Hypothalamus (tissue), 51 donors: ENCODE results near the gene NRARP.

ENCODE experiments used
- DNase-seq, 51 donors: peaks; one replicate each; lab custom pipeline; 2025; lab: John Stamatoyannopoulos, UW

NRARP gene

GRCh38 chr9:137301081-137301947 lies 757 bp downstream of the NRARP start:
- DNase-seq = no peak

- peak in 2 of 51 donors; percentile 45 to 50 for DNase-seq
These were observed 1.4 kb downstream of the NRARP start for GRCh38 chr9:137300567-137301080.

- peak in 14 of 51 donors; percentile 19 to 80 (median 48) for DNase-seq
These were observed 2.1 kb downstream of the NRARP start for GRCh38 chr9:137299938-137300337.

GRCh38 chr9:137299203-137299565 lies 2.9 kb downstream of the NRARP start:
- DNase-seq = no peak

GRCh38 chr9:137298401-137299202 lies 3.5 kb downstream of the NRARP start:
- DNase-seq = peak in 11 of 51 donors; percentile 26 to 58 (median 36)

GRCh38 chr9:137297966-137298365 lies 4.1 kb downstream of the NRARP start:
- no peak for DNase-seq

- peak in 4 of 51 donors; percentile 28 to 41 (median 34) for DNase-seq
These were observed 5.1 kb downstream of the NRARP start for GRCh38 chr9:137296670-137297664.

GRCh38 chr9:137295849-137296669 lies 6.0 kb downstream of the NRARP start:
- DNase-seq = no peak

GRCh38 chr9:137295238-137295811 lies 6.7 kb downstream of the NRARP start:
- DNase-seq = peak in 2 of 51 donors; percentile 44 to 48

GRCh38 chr9:137294681-137295237 lies 7.3 kb downstream of the NRARP start:
- no peak for DNase-seq

- DNase-seq = no peak
These were observed 7.9 kb downstream of the NRARP start for GRCh38 chr9:137294091-137294680.

GRCh38 chr9:137293482-137294090 lies 8.5 kb downstream of the NRARP start:
- DNase-seq = no peak

- DNase-seq = peak in 3 of 51 donors; percentile 38 to 50 (median 39)
These were observed 9.0 kb downstream of the NRARP start for GRCh38 chr9:137293094-137293481.

GRCh38 chr9:137286975-137287383 lies 15.1 kb downstream of the NRARP start:
- DNase-seq = peak in 4 of 51 donors; percentile 14 to 39 (median 24)

GRCh38 chr9:137281345-137282116 lies 20.5 kb downstream of the NRARP start:
- DNase-seq = no peak

GRCh38 chr9:137280474-137281344 lies 21.4 kb downstream of the NRARP start:
- DNase-seq = no peak
